ENCODE measurements around the gene KDM5B.
"Not testable (repeated sequence)": the region's sequence is repeated elsewhere in the genome, so short reads cannot be mapped to it uniquely, and the experiment has no call there.

GRCh38 chr1:202723046-202723445 is 85.2 kb downstream of the KDM5B start:
- TF ChIP-seq, protein P1, sequence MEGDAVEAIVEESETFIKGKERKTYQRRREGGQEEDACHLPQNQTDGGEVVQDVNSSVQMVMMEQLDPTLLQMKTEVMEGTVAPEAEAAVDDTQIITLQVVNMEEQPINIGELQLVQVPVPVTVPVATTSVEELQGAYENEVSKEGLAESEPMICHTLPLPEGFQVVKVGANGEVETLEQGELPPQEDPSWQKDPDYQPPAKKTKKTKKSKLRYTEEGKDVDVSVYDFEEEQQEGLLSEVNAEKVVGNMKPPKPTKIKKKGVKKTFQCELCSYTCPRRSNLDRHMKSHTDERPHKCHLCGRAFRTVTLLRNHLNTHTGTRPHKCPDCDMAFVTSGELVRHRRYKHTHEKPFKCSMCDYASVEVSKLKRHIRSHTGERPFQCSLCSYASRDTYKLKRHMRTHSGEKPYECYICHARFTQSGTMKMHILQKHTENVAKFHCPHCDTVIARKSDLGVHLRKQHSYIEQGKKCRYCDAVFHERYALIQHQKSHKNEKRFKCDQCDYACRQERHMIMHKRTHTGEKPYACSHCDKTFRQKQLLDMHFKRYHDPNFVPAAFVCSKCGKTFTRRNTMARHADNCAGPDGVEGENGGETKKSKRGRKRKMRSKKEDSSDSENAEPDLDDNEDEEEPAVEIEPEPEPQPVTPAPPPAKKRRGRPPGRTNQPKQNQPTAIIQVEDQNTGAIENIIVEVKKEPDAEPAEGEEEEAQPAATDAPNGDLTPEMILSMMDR (conservative IDR thresholded peaks at IDR 0.05; ENCODE audit: low read length) = not testable (repeated sequence)
- TF ChIP-seq EZH2phosphoT487 (IDR thresholded peaks at IDR 0.05; ENCODE audit: borderline replicate concordance, low read depth, low read length) = not testable (repeated sequence)
